GM18498 (cell line): ENCODE measurements around the gene DBF4.
"Not testable (repeated sequence)": the region's sequence is repeated elsewhere in the genome, so short reads cannot be mapped to it uniquely, and the experiment has no call there.

ENCODE experiments used
- ATAC-seq: cut with Tn5 transposase; IDR thresholded peaks from one replicate; pipeline ENCODE4 v1.9.1; 2021; ENCODE audit warnings: mild to moderate bottlenecking, moderate library complexity; ENCODE audit not compliant: unreplicated experiment

DBF4 gene, protein sequence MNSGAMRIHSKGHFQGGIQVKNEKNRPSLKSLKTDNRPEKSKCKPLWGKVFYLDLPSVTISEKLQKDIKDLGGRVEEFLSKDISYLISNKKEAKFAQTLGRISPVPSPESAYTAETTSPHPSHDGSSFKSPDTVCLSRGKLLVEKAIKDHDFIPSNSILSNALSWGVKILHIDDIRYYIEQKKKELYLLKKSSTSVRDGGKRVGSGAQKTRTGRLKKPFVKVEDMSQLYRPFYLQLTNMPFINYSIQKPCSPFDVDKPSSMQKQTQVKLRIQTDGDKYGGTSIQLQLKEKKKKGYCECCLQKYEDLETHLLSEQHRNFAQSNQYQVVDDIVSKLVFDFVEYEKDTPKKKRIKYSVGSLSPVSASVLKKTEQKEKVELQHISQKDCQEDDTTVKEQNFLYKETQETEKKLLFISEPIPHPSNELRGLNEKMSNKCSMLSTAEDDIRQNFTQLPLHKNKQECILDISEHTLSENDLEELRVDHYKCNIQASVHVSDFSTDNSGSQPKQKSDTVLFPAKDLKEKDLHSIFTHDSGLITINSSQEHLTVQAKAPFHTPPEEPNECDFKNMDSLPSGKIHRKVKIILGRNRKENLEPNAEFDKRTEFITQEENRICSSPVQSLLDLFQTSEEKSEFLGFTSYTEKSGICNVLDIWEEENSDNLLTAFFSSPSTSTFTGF

DNA sequence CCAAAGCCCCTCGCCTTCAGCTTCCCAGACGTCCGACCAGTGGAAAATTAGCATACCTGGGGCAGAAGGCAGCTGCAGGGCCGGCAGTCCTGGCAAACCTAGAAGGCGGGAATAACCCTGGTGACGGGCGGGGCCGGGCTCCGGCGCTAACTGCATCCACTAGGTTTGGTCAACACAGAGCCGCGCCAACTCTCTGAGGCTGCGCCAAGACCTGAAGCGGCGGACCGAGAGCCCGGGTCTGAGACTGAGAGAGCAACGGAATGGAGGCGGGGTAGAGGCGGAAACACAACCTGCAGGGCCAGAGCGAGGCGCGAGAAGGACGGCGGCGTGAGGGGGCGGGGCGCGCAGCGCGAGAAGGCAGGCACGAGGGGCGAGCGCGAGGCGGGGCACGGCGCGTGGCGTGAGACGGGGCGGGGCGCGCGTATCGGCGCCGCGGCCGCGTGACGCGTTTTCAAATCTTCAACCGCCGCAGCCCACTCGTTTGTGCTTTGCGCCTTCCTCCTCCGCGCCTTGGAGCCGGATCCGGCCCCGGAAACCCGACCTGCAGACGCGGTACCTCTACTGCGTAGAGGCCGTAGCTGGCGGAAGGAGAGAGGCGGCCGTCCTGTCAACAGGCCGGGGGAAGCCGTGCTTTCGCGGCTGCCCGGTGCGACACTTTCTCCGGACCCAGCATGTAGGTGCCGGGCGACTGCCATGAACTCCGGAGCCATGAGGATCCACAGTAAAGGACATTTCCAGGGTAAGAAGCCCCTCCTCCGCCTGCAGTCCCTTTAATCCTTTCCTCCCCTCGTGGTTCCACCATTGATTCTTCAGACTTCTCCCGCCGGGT is at the start of gene DBF4, which contains the start of gene SLC25A40:
DBF4 (plus strand) TSS at position 454 of the 829 bp plus-strand sequence; CDS start at position 694, 240 bp downstream.
SLC25A40 (minus strand) TSS at position 321 of the 829 bp plus-strand sequence. CDS start 17,633 bp downstream, outside the sequence.
- peak; percentile 91 for ATAC-seq

GRCh38 chr7:87828383-87828782 is 47.9 kb upstream of the DBF4 start:
- not testable (repeated sequence) for ATAC-seq

DNA sequence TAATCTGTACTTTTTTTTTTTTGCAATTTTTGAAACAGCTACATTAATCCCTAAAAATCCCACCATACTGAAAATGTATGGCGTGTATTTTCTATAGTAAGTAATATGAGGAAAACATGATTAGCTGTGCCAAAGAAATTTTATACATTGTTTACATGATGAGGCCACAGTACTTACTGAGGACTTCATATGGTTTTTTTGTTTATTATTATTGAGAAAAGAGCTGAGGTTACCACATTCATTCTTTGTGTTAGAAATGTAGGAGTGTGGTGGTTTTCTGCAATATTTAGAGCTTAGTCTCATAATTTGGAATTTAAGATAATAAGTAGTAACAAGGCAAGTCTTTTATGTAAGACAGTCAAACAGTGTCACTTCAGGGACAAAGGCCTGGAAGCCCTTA is 45.2 kb upstream of the DBF4 start:
- ATAC-seq: no peak

- ATAC-seq: no peak
Measured at GRCh38 chr7:87833130-87833529, 43.2 kb upstream of the DBF4 start.

DNA sequence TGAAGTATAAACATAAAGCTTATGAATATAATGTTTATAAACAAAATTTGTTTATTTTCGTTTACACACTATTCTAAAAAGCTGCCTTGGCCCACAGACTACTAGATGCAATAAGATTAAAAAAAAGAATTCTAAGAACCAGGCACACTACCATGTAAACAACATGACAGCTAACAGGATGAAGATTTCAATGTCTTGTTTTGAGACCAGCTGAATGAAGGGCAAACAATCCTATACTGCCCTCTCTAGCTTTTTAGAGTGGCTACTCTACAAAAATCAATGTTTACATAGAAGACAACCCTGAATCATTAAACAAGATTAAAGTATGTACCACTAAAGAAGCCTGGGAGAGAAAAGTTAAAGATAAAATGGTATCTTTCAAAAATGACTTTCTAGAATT is 38.7 kb upstream of the DBF4 start:
- ATAC-seq: no peak

DNA sequence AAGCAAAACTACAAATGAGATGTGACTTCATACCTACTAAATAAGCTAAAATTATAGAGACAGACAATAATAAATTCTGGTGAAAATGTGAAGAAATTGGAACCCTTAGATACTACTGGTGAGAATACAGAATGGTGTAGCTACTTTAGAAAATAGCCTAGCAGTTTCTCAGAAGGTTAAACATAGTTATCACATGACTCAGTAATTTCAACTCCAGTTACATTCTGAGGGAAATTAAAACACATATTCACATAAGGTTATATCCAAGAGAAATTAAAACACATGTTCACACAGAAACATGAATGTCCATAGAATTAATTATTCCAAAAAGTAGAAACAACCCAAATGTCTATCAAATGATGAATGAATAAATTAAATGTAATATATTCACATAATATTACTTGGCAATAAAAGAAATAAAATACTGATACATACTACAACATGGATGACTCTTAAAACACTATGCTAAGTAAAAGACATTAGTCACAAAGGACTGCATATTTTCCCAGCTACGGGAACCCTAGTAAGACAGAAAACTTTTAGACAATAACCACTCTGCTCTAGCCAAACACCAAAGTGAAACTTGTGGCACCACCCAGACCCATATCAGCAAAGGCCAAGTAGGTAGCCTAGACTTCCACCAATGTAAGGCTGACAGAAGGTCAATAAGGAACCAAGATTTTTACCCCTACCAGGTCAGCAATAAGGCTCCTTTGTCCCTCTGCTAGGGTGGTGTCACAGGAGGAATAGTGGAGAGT is 25.3 kb upstream of the DBF4 start:
- ATAC-seq: no peak

- ATAC-seq: no peak
Measured at GRCh38 chr7:87852306-87852705, 24.0 kb upstream of the DBF4 start.

DNA sequence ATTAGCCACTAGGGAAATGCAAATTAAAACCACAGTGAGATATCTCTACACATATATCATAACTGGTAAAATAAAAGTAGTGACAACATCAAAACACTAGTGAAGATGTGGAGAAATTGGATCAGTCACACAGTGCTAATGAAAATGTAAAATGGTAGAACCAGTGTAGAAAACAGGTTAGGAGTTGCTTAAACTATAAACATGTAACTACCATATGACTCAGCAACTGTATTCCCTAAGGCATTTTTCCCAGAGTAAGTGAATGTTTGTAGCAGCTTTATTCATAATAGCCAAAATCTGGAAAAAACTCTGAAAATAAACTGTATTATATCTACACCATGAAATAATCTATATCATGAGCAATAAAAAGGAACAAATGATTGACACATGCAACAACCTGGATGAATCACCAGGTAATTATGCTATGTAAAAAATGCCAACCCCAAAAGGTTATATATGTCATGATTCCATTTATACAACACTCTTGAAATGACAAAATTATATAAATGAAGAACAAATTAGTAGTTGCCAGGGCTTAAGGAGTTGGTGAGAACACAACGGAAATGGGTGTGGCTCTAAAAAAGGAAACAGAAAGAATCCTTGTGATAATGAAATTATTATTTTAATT is 22.9 kb upstream of the DBF4 start:
- ATAC-seq: no peak

DNA sequence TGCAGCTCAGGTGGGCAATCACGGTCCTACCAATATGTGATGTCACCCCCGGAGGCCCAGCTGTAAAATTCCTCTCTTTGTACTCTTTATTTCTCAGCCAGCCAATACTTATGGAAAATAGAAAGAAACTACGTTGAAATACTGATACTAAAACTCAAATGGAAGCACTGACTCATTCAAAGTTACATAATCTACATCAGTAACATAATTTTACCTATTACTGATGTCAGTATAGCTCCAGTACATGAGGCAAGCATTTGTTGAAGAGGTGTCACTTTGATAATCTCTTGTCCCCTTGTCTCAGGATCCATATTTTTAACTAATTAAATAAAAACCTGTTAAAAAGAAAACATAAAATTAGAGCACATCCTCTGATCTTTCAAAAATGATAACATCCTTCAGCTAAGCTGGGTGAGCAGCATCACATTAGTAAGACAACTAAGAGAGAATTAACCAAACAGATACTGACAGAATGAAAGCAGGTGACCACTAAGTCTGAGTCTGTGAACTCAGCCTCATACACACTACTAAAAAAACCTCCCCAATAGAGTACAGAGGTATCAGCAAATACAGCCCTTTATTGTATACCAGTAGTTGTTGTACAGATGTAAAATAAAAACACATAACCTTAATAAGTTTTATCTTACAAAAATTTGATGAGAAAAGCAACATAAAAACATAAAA is 17.7 kb upstream of the DBF4 start:
- no peak for ATAC-seq

DNA sequence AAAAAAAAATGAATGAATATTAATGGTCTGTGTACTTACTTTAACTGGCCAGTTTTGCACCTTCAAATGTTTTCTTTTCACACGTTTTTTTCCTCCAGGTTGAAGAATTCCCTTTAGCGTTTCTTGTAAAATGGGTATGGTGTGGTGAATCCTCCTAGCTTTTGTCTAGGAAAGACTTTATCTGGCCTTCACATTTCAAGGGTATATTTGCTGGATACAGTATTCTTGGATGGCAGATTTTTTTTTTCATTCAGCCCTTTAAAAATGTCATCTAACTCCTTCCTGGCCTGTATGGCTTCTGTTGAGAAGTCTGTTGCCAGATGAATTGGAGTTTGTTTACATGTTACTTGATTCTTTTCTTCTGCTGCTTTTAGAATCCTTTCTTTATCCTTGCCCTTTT is 10.2 kb upstream of the DBF4 start:
- ATAC-seq: no peak

DNA sequence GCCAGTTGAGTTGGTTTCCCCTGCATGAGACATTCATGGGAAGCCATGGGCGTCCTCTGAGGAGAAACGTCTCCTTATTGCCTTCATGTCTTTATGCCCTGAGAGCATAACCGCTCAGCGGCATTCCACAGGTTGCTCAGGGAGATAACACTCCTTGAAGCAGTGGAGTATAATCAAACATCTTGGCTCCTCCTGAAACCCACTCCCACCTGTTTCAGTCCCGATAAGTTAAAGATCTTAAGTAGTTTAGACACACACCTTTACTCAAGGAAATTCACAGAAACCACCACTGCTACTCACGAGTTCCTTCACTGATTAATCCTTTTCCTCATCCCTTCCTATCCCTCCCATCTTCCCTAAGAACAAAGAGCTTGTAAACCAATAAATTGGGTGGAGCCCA is 9.8 kb upstream of the DBF4 start:
- ATAC-seq: not testable (repeated sequence)

DNA sequence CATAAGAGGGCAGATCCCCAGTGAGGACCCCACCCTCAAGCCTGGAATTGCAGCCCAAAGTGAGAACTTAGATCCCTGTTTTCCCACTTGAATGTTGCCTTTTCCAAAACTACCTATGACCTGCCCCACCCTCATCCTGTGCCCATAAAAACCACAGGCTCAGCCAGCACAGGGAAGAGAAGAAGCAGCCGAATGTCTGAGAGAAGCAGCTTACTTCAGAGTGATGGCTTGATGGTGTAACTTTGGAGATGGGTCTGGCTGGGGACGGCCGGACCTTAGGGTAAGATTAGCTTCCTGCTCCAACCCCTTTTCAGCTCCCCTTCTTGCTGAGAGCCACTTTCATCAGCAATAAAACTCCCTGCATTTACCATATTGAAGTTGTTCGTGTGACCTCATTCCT is 5.8 kb upstream of the DBF4 start:
- no peak for ATAC-seq

- ATAC-seq: no peak
Measured at GRCh38 chr7:87872346-87872745, 3.9 kb upstream of the DBF4 start.

- not testable (repeated sequence) for ATAC-seq
Measured at GRCh38 chr7:87873328-87873727, 3.0 kb upstream of the DBF4 start.

GRCh38 chr7:87874066-87874465 is 2.2 kb upstream of the DBF4 start:
- ATAC-seq: no peak

DNA sequence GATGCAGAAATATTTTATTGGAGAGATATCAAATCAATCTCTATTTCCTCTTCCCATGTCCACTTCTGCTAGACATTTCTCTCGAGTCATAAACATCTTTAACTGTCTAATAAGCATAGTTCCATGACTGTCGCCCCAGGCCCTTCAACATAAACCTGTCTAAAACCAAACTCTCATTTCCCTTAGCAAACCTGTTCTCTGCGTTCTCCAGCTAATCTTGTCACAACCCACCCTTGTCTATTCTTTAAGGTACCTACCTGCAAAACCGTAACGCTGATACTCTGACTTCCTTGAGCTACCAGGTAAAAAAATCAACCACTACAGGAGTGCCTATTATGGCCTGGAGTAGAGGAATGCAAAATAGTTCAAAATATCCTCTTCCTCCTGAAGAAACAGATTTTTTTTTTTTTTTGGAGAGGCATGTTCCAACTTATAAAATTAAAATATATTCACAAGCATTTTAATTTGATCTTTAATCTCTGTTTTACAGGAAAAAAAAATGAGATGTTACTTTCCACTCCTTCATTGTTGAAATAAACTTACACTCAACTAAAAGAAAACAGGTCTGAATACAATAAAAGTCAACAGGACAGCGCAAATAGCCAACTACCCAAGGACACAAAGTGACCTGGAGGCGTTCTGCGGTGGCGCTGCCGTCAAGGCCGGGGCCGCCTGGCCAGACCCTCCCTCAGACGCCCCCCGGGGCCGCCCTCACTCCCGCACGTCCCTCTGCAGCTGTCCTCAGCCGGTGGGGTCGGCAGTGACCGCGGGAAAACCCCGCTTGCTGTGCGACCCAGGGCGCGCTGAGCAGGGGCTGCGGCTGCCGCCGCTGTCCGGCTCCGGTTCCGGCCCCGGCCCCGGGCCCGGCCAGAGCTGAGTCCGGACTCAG is 898 bp upstream of the DBF4 start:
- peak; percentile 27 for ATAC-seq

- ATAC-seq: peak; percentile 13
Measured at GRCh38 chr7:87876869-87877234, 559 bp downstream of the DBF4 start.

DNA sequence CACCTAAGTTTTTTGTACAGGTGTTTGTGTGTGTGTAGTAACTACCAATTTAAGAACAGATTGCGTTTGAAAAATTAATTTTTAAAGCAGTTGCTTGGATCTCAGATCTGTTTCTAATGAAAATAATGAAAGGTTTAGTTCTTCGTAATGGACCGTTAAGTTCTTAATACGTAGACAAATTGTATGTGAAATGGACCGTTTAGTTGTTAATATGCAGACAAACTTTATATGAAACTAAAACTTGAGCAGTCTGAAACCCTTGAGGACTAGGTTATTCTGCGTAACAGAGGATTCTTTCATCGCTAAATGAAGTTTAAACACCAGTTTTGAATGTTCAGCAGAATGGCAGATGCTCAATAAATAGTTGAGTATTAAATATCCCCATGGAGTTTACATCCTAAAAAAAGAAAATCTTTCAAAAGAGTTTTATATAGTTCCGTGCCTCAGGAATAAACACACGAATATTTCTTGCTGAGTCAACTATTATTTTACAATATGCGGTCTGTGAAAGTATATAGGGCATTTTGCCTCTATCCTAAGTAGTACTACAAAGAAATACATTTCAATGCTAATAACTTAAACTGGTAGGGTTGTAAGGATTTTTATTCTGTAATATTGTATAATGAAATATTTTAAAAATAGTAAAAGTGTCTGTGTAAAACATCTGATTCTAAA is 1.2 kb downstream of the DBF4 start:
- ATAC-seq: no peak
